MM.1S (cell line): ENCODE data around the gene EMP2.
"Not testable (repeated sequence)": the region's sequence is repeated elsewhere in the genome, so short reads cannot be mapped to it uniquely, and the experiment has no call there.

Source experiments
- DNase-seq: peaks from one replicate; pipeline ENCODE4 v3.0.0-alpha.2; 2015
- H2AFZ ChIP-seq: fragments of 300-600 bp; sonication (generic); 2 replicates; pipeline ENCODE4 v1.6.0; 2016; ENCODE audit warnings: antibody characterized with exemption, low read length
- H3F3A ChIP-seq: fragments of 300-600 bp; sonication (generic); 2 replicates; pipeline ENCODE4 v1.6.1; 2016; ENCODE audit warnings: mild to moderate bottlenecking, antibody characterized with exemption, low read length, moderate library complexity, mixed read lengths; ENCODE audit not compliant: insufficient read depth
- H3K27ac ChIP-seq: fragments of 300-600 bp; sonication (generic); 2 replicates; pipeline ENCODE4 v1.5.1; 2016; ENCODE audit warnings: mild to moderate bottlenecking, low read length
- H3K27me3 ChIP-seq: fragments of 300-600 bp; sonication (generic); replicated peaks from 2 replicates; pipeline ENCODE4 v1.6.0; 2016; ENCODE audit warnings: low read length; ENCODE audit not compliant: insufficient read depth
- H3K36me3 ChIP-seq: fragments of 300-600 bp; sonication (generic); replicated peaks from 2 replicates; pipeline ENCODE4 v1.6.1; 2016; ENCODE audit warnings: mild to moderate bottlenecking, low read length, mixed read lengths; ENCODE audit not compliant: insufficient read depth
- H3K4me1 ChIP-seq: fragments of 300-600 bp; sonication (generic); 2 replicates; pipeline ENCODE4 v1.6.1; 2016; ENCODE audit warnings: low read length, mixed read lengths
- H3K4me2 ChIP-seq: fragments of 300-600 bp; sonication (generic); 2 replicates; pipeline ENCODE4 v1.6.0; 2016; ENCODE audit warnings: low read depth, low read length
- H3K4me3 ChIP-seq: fragments of 300-600 bp; sonication (generic); 2 replicates; pipeline ENCODE4 v1.5.1; 2016; ENCODE audit warnings: low read length, mixed read lengths
- H3K79me2 ChIP-seq: fragments of 300-600 bp; sonication (generic); 2 replicates; pipeline ENCODE4 v1.6.1; 2016; ENCODE audit warnings: mixed run types, low read length, mixed read lengths
- H3K9ac ChIP-seq: fragments of 300-600 bp; sonication (generic); 2 replicates; pipeline ENCODE4 v1.6.1; 2016; ENCODE audit warnings: low read length, mixed read lengths
- H3K9me2 ChIP-seq: fragments of 300-600 bp; sonication (generic); replicated peaks from 2 replicates; pipeline ENCODE4 v1.6.1; 2016; ENCODE audit warnings: mild to moderate bottlenecking, low read length, mixed read lengths; ENCODE audit not compliant: insufficient read depth
- H3K9me3 ChIP-seq: fragments of 300-600 bp; sonication (generic); replicated peaks from 2 replicates; pipeline ENCODE4 v1.6.1; 2016; ENCODE audit warnings: mild to moderate bottlenecking, low read length, mixed read lengths; ENCODE audit not compliant: insufficient read depth
- H4K20me1 ChIP-seq: fragments of 300-600 bp; sonication (generic); 2 replicates; pipeline ENCODE4 v1.6.1; 2016; ENCODE audit warnings: mild to moderate bottlenecking, low read length, moderate library complexity, mixed read lengths; ENCODE audit not compliant: insufficient read depth
- EZH2 ChIP-seq: fragments of 300-600 bp; sonication (generic); optimal IDR thresholded peaks from 2 replicates; pipeline ENCODE3; 2017; ENCODE audit warnings: low read depth, mild to moderate bottlenecking, antibody characterized with exemption, low read length, mixed read lengths
- EZH2phosphoT487 ChIP-seq: fragments of 300-600 bp; sonication (generic); IDR thresholded peaks from 2 replicates; pipeline ENCODE4 v1.6.1; 2018; ENCODE audit warnings: antibody characterized with exemption, low read length
- TF ChIP-seq, protein P1 (sequence below): fragments of 300-600 bp; sonication (generic); IDR thresholded peaks from 2 replicates; pipeline ENCODE4 v1.5.1; 2016; ENCODE audit warnings: antibody characterized with exemption, low read length, mixed read lengths

Gene EMP2

DNA sequence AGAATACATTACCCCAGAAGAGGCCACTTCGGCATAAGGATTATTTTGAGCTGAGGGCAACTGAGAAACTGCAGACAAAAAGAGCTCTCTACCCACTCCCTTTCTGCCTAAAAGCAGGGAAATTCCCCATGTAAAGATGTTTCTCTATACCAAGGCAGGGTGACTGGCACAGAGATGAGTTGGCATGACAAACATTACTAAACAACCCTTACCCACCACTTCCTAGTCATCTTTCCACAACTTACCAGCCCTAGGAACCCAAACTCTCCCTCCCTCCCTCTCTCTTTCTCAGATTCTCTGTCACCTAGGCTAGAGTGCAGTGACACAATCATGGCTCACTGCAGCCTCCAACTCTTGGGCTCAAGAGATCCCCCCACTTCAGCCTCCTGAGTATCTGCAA, 68.6 kb downstream of the EMP2 start:
- Histone ChIP-seq H3K9ac (no peak overlapping the region), H2AFZ (0 out of 2 replicates have a peak overlapping the region, but pooled peaks have one; percentile 10), H3K36me3 (no peaks in the 10 kb centered on the region), H3F3A (0 out of 2 replicates have a peak, but pooled peaks cover 10% of the 10 kb centered on the region), H3K4me1 (peaks cover 7% of the 10 kb centered on the region), H3K4me2 (no peak overlapping the region), H3K79me2 (no peaks in the 10 kb centered on the region), H4K20me1 (no peaks in the 10 kb centered on the region), H3K27me3 (no peaks in the 10 kb centered on the region), H3K9me3 (no peaks in the 10 kb centered on the region), H3K27ac (peak overlapping the region; percentile 3; the same call in 1 of the 2 replicates), H3K9me2 (no peaks in the 10 kb centered on the region), H3K4me3 (no peak overlapping the region)
- DNase-seq, result peak; percentile 31
- TF ChIP-seq, protein P1, sequence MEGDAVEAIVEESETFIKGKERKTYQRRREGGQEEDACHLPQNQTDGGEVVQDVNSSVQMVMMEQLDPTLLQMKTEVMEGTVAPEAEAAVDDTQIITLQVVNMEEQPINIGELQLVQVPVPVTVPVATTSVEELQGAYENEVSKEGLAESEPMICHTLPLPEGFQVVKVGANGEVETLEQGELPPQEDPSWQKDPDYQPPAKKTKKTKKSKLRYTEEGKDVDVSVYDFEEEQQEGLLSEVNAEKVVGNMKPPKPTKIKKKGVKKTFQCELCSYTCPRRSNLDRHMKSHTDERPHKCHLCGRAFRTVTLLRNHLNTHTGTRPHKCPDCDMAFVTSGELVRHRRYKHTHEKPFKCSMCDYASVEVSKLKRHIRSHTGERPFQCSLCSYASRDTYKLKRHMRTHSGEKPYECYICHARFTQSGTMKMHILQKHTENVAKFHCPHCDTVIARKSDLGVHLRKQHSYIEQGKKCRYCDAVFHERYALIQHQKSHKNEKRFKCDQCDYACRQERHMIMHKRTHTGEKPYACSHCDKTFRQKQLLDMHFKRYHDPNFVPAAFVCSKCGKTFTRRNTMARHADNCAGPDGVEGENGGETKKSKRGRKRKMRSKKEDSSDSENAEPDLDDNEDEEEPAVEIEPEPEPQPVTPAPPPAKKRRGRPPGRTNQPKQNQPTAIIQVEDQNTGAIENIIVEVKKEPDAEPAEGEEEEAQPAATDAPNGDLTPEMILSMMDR, result no peak
- TF ChIP-seq EZH2phosphoT487 (no peak), EZH2 (no peak)

DNA sequence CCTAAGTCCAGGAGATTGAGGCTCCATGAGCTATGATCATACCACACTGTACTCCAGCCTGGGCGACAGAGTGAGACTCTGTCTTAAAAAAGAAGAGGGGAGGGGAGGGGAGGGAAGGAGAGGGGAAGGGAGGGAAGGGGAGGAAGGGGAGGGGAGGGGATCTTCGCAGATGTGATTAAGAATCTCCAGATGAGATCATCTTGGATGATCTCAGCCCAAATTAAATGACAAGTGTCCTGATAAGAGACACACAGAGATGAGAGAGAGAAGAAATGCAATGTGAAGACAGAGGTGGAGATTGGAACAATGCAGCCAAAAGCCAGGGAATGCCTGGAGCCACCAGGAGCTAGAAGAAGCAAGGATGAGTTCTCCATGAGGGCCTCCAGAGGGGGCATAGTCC, 70.1 kb downstream of the EMP2 start:
- H3K27me3 ChIP-seq, result no peaks in the 10 kb centered on the region
- no peaks in the 10 kb centered on the region for H3K9me2 ChIP-seq
- H3K27ac ChIP-seq, result no peak overlapping the region
- peaks cover 6% of the 10 kb centered on the region for H3K4me1 ChIP-seq
- no peaks in the 10 kb centered on the region for H3K9me3 ChIP-seq
- no peak overlapping the region for H2AFZ ChIP-seq
- 0 out of 2 replicates have a peak, but pooled peaks cover 10% of the 10 kb centered on the region for H3F3A ChIP-seq
- no peak overlapping the region for H3K4me3 ChIP-seq
- no peak overlapping the region for H3K9ac ChIP-seq
- no peak for DNase-seq
- no peaks in the 10 kb centered on the region for H4K20me1 ChIP-seq
- no peaks in the 10 kb centered on the region for H3K36me3 ChIP-seq
- H3K79me2 ChIP-seq, result no peaks in the 10 kb centered on the region
- no peak for TF ChIP-seq EZH2phosphoT487
- TF ChIP-seq EZH2, result no peak
- TF ChIP-seq, protein P1, result no peak
- no peak overlapping the region for H3K4me2 ChIP-seq

DNA sequence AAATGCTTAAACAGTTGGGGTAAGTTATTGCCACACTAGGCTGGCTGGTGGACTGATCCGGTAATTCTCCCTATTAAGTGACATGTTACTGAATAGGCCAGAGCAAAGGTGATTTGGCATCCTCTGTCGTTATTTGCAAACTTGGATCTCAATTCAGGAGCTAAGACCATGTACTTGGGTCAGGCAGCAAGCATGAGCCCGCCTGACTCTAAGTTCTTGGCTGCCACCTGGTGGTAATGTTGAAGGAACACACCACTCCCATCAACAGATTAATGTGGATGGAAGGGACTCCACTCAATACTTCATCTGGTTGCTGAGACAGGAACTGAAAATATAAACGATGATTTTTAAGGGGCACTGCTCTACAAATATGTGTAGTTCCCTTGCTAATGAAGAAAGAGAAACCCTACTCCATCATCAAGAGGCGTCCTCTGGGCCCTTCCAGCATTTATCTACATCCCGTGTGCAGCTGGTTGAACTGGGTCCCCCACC, 70.8 kb downstream of the EMP2 start:
- Histone ChIP-seq H3K27me3 (no peaks in the 10 kb centered on the region), H3K4me1 (no peaks in the 10 kb centered on the region), H3K27ac (no peak overlapping the region), H3K4me3 (no peak overlapping the region), H3K9ac (no peak overlapping the region), H2AFZ (no peak overlapping the region), H3F3A (0 out of 2 replicates have a peak, but pooled peaks cover 5% of the 10 kb centered on the region), H4K20me1 (no peaks in the 10 kb centered on the region), H3K4me2 (no peak overlapping the region), H3K9me3 (no peaks in the 10 kb centered on the region), H3K79me2 (no peaks in the 10 kb centered on the region), H3K36me3 (no peaks in the 10 kb centered on the region), H3K9me2 (no peaks in the 10 kb centered on the region)
- TF ChIP-seq EZH2 (no peak), EZH2phosphoT487 (no peak)
- TF ChIP-seq, protein P1, result peak; percentile 84
- DNase-seq, result peak; percentile 87

DNA sequence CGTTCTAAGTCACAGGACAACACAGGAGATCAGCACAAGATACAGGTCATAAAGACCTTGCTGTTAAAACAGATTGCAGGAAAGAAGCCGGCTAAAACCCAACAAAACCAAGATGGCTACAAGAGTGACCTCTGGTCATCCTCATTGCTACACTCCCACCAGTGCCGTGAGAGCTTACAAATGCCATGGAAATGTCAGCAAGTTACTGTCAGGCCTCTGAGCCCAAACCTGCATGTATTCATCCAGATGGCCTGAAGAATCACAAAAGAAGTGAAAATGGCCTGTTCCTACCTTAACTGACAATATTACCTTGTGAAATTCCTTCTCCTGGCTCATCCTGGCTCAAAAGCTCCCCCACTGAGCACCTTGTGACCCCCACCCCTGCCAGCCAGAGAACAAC, 75.1 kb downstream of the EMP2 start:
- H3K9ac ChIP-seq, H2AFZ ChIP-seq, H3K4me3 ChIP-seq, H3F3A ChIP-seq, H4K20me1 ChIP-seq, DNase-seq, H3K79me2 ChIP-seq, H3K4me1 ChIP-seq, H3K27me3 ChIP-seq, H3K9me3 ChIP-seq, H3K36me3 ChIP-seq, H3K4me2 ChIP-seq, H3K9me2 ChIP-seq, H3K27ac ChIP-seq: not testable (repeated sequence)
